Panc1 (cell line): Measurements from ENCODE around the gene RIOX2. TPM values are rescaled to one million over a fixed set of nuclear protein-coding genes. Genes with fewer than 3 reads are reported as not detected.

Experiments
- ATAC-seq: fragments of 200-7000 bp; cut with Tn5 transposase; 2 replicates; pipeline ENCODE4 v1.9.1; 2020; ENCODE audit warnings: mild to moderate bottlenecking, moderate library complexity
- BruUV-seq: library from RNA; stranded (reverse); fragments of 400-500 nt; replicated peaks from 2 replicates; lab custom pipeline; 2021; lab: Mats Ljungman, UMichigan
- CTCF ChIA-PET: fragments of 300-600 bp; sonication (Branson Sonifier 250); formaldehyde crosslinking; loops from one replicate; lab custom pipeline; 2022; ENCODE audit warnings: antibody characterized with exemption; lab: Charles Lee
- POLR2A ChIA-PET: fragments of 300-600 bp; sonication (Branson Sonifier 250); formaldehyde crosslinking; loops from one replicate; lab custom pipeline; 2022; ENCODE audit warnings: antibody characterized with exemption; lab: Charles Lee
- DNase-seq: peaks from one replicate; pipeline ENCODE4 v3.0.0-alpha.2; 2010; ENCODE audit warnings: low read depth, low spot score
- H3K27ac ChIP-seq: 2 replicates; pipeline ENCODE4 v1.5.1; 2011; ENCODE audit warnings: mild to moderate bottlenecking, low read length, inconsistent platforms
- H3K27me3 ChIP-seq: fragments of 200-500 bp; sonication (Bioruptor generic); 2 replicates; pipeline ENCODE4 v1.6.0; 2014; ENCODE audit warnings: low read length, inconsistent platforms; ENCODE audit not compliant: control insufficient read depth, insufficient read depth
- H3K36me3 ChIP-seq: fragments of 200-500 bp; sonication (Bioruptor generic); 2 replicates; pipeline ENCODE4 v1.5.1; 2014; ENCODE audit warnings: inconsistent platforms, mild to moderate bottlenecking, low read length, moderate library complexity; ENCODE audit not compliant: control insufficient read depth, insufficient read depth
- H3K4me1 ChIP-seq: 2 replicates; pipeline ENCODE4 v1.5.1; 2011; ENCODE audit warnings: inconsistent platforms, mild to moderate bottlenecking, low read length, moderate library complexity; ENCODE audit not compliant: control insufficient read depth, insufficient read depth
- H3K4me3 ChIP-seq, 2 experiments: 2 replicates each; pipeline ENCODE4 v1.5.1; 2011 to 2012; ENCODE audit warnings: low read depth in 2 of 2, low read length in 2 of 2, mild to moderate bottlenecking in 2 of 2, inconsistent platforms in 1 of 2, moderate library complexity in 1 of 2
- H3K9me3 ChIP-seq: fragments of 200-500 bp; sonication (Bioruptor generic); 2 replicates; pipeline ENCODE4 v1.5.1; 2014; ENCODE audit warnings: low read depth, mild to moderate bottlenecking, inconsistent platforms, low read length, moderate library complexity; ENCODE audit not compliant: control insufficient read depth, insufficient read depth
- POLR2AphosphoS5 ChIP-seq: IDR thresholded peaks from 2 replicates; pipeline ENCODE4 v1.6.1; 2012; ENCODE audit warnings: mild to moderate bottlenecking, low read depth, low read length, moderate library complexity
- SIN3A ChIP-seq: IDR thresholded peaks from 2 replicates; pipeline ENCODE4 v1.6.1; 2012; ENCODE audit warnings: low read depth, mild to moderate bottlenecking, low read length, moderate library complexity, borderline replicate concordance; ENCODE audit not compliant: insufficient read depth
- TCF7L2 ChIP-seq: IDR thresholded peaks from 2 replicates; pipeline ENCODE4 v1.6.1; 2011; ENCODE audit warnings: mild to moderate bottlenecking, low read depth, low read length, inconsistent platforms
- in situ Hi-C: cut with HindIII; loops from 2 replicates; pipeline ENCODE4 v1.10.0; 2016; ENCODE audit warnings: low sequenced_read_pairs, low pct_unique_long_range_greater_than_20kb
- intact Hi-C: fragments of 100-400 bp; cut with micrococcal nuclease; formaldehyde crosslinking; loops from one replicate; pipeline ENCODE4 v1.10.0; 2022; ENCODE audit not compliant: unreplicated experiment
- total RNA-seq: library from RNA; stranded (reverse); gene quantifications from one replicate; pipeline ENCODE4 v1.2.1, GENCODE V29; 2021; ENCODE audit not compliant: unreplicated experiment
- TF ChIP-seq, protein P1 (sequence below), 2 experiments: IDR thresholded peaks; 2 replicates each; pipeline ENCODE4 v1.6.1; 2011 to 2012; ENCODE audit warnings: low read depth in 2 of 2, control low read depth in 1 of 2, low read length in 1 of 2, mild to moderate bottlenecking in 1 of 2, moderate library complexity in 1 of 2; ENCODE audit not compliant: insufficient read depth in 1 of 2
- TF ChIP-seq, protein P2 (sequence below): fragments of 450-650 bp; IDR thresholded peaks from 2 replicates; pipeline ENCODE4 v1.5.1; 2017; ENCODE audit warnings: mild to moderate bottlenecking

The RIOX2 gene
- total RNA-seq, 1 experiment from 2014 or later, result 44.1 TPM

DNA sequence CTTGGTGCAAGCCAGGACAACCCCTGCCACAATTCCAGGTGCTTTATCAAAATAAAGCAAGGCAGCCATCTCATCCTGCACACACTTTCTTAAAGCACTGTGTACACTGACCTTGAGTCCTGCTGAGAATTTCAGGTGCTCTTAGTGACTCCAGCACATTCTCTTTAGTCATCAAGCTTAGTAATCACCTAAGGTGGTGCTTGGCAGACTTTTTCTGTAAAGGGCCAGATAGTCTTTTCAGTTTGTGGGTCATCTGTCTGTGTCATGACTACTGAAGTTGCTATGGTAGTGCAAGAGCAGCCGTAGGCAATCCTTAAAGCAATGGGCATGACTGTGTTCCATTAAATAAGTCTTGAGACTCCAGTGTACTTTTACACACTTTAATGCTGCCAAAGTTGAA lies 36.4 kb downstream of the RIOX2 start:
- H3K27me3 ChIP-seq, result no peaks in the 10 kb centered on the region
- CTCF ChIA-PET, result no interaction called here

DNA sequence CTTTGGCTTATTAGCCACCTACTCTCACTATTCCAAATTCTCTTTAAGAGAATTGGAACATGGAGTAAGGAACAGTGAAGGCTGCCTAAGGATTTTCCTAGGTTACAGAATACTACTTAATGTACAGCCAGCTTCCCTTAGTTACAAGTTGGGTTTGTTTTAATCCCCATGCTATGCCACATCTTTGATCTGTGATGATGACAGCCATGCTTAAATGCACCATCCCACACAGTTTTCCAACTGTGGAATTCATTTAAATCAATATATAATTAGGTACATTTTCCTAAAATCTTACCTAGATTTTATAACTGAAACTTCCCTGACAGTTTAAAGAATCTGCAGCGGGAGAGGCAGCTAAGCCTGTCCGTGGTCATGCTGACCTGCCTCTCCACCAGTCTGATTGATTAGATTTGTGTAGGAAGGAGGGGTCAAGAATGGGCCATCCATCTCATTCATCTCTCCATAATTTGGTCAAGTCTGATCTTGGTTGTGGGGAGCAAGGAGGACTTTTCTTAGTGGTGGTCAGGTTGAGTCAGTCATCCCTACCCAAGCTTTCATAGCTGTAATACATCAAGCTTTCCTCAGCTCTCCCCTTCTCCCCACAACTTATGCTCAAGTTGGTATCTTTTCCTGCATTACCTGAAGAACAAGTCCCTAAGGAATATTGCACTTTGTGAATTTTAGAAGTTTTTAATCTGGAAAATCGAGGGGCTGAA lies 37.1 kb downstream of the RIOX2 start:
- Histone ChIP-seq H3K36me3 (no peaks in the 10 kb centered on the region), H3K9me3 (no peaks in the 10 kb centered on the region), H3K27me3 (no peaks in the 10 kb centered on the region), H3K4me3 (no peak overlapping the region), H3K27ac (no peak overlapping the region), H3K4me1 (no peaks in the 10 kb centered on the region)
- ATAC-seq (no peak), DNase-seq (no peak)
- BruUV-seq, result no TSS peak
- TF ChIP-seq, protein P1, sequence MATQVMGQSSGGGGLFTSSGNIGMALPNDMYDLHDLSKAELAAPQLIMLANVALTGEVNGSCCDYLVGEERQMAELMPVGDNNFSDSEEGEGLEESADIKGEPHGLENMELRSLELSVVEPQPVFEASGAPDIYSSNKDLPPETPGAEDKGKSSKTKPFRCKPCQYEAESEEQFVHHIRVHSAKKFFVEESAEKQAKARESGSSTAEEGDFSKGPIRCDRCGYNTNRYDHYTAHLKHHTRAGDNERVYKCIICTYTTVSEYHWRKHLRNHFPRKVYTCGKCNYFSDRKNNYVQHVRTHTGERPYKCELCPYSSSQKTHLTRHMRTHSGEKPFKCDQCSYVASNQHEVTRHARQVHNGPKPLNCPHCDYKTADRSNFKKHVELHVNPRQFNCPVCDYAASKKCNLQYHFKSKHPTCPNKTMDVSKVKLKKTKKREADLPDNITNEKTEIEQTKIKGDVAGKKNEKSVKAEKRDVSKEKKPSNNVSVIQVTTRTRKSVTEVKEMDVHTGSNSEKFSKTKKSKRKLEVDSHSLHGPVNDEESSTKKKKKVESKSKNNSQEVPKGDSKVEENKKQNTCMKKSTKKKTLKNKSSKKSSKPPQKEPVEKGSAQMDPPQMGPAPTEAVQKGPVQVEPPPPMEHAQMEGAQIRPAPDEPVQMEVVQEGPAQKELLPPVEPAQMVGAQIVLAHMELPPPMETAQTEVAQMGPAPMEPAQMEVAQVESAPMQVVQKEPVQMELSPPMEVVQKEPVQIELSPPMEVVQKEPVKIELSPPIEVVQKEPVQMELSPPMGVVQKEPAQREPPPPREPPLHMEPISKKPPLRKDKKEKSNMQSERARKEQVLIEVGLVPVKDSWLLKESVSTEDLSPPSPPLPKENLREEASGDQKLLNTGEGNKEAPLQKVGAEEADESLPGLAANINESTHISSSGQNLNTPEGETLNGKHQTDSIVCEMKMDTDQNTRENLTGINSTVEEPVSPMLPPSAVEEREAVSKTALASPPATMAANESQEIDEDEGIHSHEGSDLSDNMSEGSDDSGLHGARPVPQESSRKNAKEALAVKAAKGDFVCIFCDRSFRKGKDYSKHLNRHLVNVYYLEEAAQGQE (IDR thresholded peaks at IDR 0.05; ENCODE audit: insufficient read depth in 1 of 2, low read depth in 2 of 2, low read length in 1 of 2), result no peak
- TF ChIP-seq, protein P2, sequence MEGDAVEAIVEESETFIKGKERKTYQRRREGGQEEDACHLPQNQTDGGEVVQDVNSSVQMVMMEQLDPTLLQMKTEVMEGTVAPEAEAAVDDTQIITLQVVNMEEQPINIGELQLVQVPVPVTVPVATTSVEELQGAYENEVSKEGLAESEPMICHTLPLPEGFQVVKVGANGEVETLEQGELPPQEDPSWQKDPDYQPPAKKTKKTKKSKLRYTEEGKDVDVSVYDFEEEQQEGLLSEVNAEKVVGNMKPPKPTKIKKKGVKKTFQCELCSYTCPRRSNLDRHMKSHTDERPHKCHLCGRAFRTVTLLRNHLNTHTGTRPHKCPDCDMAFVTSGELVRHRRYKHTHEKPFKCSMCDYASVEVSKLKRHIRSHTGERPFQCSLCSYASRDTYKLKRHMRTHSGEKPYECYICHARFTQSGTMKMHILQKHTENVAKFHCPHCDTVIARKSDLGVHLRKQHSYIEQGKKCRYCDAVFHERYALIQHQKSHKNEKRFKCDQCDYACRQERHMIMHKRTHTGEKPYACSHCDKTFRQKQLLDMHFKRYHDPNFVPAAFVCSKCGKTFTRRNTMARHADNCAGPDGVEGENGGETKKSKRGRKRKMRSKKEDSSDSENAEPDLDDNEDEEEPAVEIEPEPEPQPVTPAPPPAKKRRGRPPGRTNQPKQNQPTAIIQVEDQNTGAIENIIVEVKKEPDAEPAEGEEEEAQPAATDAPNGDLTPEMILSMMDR, result no peak
- TF ChIP-seq TCF7L2, result no peak
- TF ChIP-seq SIN3A, result no peak
- in situ Hi-C loops, result no loop called here
- ChIA-PET CTCF (no interaction called here), POLR2A (no interaction called here)
- intact Hi-C loops, result no loop called here

More for the DNA sequence above, 36.4 kb downstream of the RIOX2 start:
- BruUV-seq, result no TSS peak
- Histone ChIP-seq H3K4me3 (no peak overlapping the region), H3K9me3 (no peaks in the 10 kb centered on the region), H3K36me3 (no peaks in the 10 kb centered on the region), H3K27ac (no peak overlapping the region), H3K4me1 (no peaks in the 10 kb centered on the region)
- intact Hi-C loops, result no loop called here
- in situ Hi-C loops, result no loop called here
- ATAC-seq, result no peak
- DNase-seq, result no peak
- TF ChIP-seq POLR2AphosphoS5, result no peak
- TF ChIP-seq, protein P1 (IDR thresholded peaks at IDR 0.05; ENCODE audit: insufficient read depth in 1 of 2, low read depth in 2 of 2, low read length in 1 of 2), result no peak
- POLR2A ChIA-PET, result no interaction called here
